Tibial nerve (tissue), 4 donors: ENCODE results near the gene MED4. TPM values are rescaled to one million over a fixed set of nuclear protein-coding genes. Genes with fewer than 3 reads are reported as not detected.

Source experiments
- DNase-seq, 2 donors: peaks; one replicate each; pipeline ENCODE4 v3.0.0-alpha.2; 2019; ENCODE audit warnings: low spot score in 2 of 2
- H3K27ac ChIP-seq, 4 donors: fragments of 200-600 bp; sonication (generic) in 3 of 4; one replicate each; pipeline ENCODE4 v1.5.1; 2017 to 2019; ENCODE audit warnings: mild to moderate bottlenecking in 1 of 4
- H3K27me3 ChIP-seq, 2 donors: fragments of 200-600 bp; sonication (generic) in 1 of 2; one replicate each; pipeline versions ENCODE4 v1.5.1 to v1.6.0; 2017 to 2019
- H3K36me3 ChIP-seq, 3 donors: fragments of 200-600 bp; sonication (generic); one replicate each; pipeline ENCODE4 v1.5.1; 2018 to 2019
- H3K4me1 ChIP-seq, 4 donors: fragments of 200-600 bp; sonication (generic) in 3 of 4; one replicate each; pipeline ENCODE4 v1.5.1; 2017 to 2019
- H3K4me3 ChIP-seq, 4 donors: fragments of 200-600 bp; sonication (generic) in 3 of 4; one replicate each; pipeline ENCODE4 v1.5.1; 2017 to 2019; ENCODE audit warnings: mild to moderate bottlenecking in 1 of 4, moderate library complexity in 1 of 4
- H3K9me3 ChIP-seq, 4 donors: fragments of 200-600 bp; sonication (generic) in 3 of 4; one replicate each; pipeline ENCODE4 v1.5.1; 2017 to 2019
- CTCF ChIP-seq, 5 experiments: fragments of 200-600 bp in 3 of 5; fragments of 450-650 bp in 2 of 5; sonication (generic) in 3 of 5; IDR thresholded peaks; one replicate each; pipeline ENCODE4 v1.5.1; 2016 to 2019; ENCODE audit warnings: antibody characterized with exemption in 5 of 5, mild to moderate bottlenecking in 3 of 5, moderate library complexity in 2 of 5
- EP300 ChIP-seq, 2 donors: sonication (generic); formaldehyde crosslinking; IDR thresholded peaks; one replicate each; pipeline ENCODE4 v1.6.1; 2017; ENCODE audit warnings: antibody characterized with exemption in 2 of 2, mild to moderate bottlenecking in 1 of 2
- POLR2A ChIP-seq, 2 donors: fragments of 450-650 bp; IDR thresholded peaks; one replicate each; pipeline ENCODE4 v1.6.1; 2017; ENCODE audit warnings: antibody characterized with exemption in 2 of 2, mild to moderate bottlenecking in 2 of 2, moderate library complexity in 2 of 2
- WGBS, 2 donors: methylation state at CpG; one replicate each; pipeline ENCODE4 v1.1.5; 2018; 5-methylcytosine and 5-hydroxymethylcytosine counted together
- total RNA-seq, 4 donors: library from RNA; depleted of rRNA; stranded (reverse); fragments of >200 nt; gene quantifications; one replicate each; pipeline ENCODE4 v1.1.0, GENCODE V29; 2016

MED4 gene
- total RNA-seq, 4 donors from 2014 or later = 27.0 to 41.0 (median 31.4) TPM

GRCh38 chr13:48131533-48131932 lies 36.6 kb upstream of the MED4 start:
- Histone ChIP-seq H3K9me3 (no peaks in the 10 kb centered on the region), H3K27ac (no peak overlapping the region), H3K4me3 (no peak overlapping the region), H3K36me3 (no peaks in the 10 kb centered on the region), H3K4me1 (peaks cover 0 to 20% (median 6%) of the 10 kb centered on the region in 4 donors), H3K27me3 (no peaks in the 10 kb centered on the region)
- no peak for DNase-seq
- WGBS, 2 donors = 53 to 60% methylated on average over 2 of the region's 2 CpGs
- TF ChIP-seq EP300 (IDR thresholded peaks at IDR 0.05) (no peak), POLR2A (IDR thresholded peaks at IDR 0.05) (no peak), CTCF (IDR thresholded peaks at IDR 0.05) (no peak)

- Histone ChIP-seq H3K36me3 (no peaks in the 10 kb centered on the region), H3K9me3 (no peaks in the 10 kb centered on the region), H3K4me3 (no peak overlapping the region), H3K4me1 (peaks cover 0 to 53% (median 12%) of the 10 kb centered on the region in 4 donors), H3K27me3 (no peaks in the 10 kb centered on the region), H3K27ac (peak overlapping the region; percentile 52 to 85 (median 70))
- TF ChIP-seq EP300 (IDR thresholded peaks at IDR 0.05) (peak in 1 of 2 donors; percentile 61), CTCF (IDR thresholded peaks at IDR 0.05) (peak; percentile 64 to 81 (median 79)), POLR2A (IDR thresholded peaks at IDR 0.05) (no peak)
- WGBS, 2 donors = 18 to 22% methylated on average over 5 of the region's 5 CpGs
- DNase-seq = peak; percentile 50 to 75
Measured at GRCh38 chr13:48126944-48127830, 32.3 kb upstream of the MED4 start.

GRCh38 chr13:48125794-48126228 lies 30.9 kb upstream of the MED4 start:
- H3K4me3 ChIP-seq = no peak overlapping the region
- WGBS, 2 donors = 26 to 33% methylated on average over 7 of the region's 7 CpGs
- H3K27me3 ChIP-seq = no peaks in the 10 kb centered on the region
- H3K36me3 ChIP-seq = no peaks in the 10 kb centered on the region
- H3K9me3 ChIP-seq = no peaks in the 10 kb centered on the region
- TF ChIP-seq EP300 (IDR thresholded peaks at IDR 0.05) (peak in 1 of 2 donors; percentile 67), POLR2A (IDR thresholded peaks at IDR 0.05) (no peak), CTCF (IDR thresholded peaks at IDR 0.05) (no peak)
- H3K4me1 ChIP-seq = peaks cover 0 to 61% (median 12%) of the 10 kb centered on the region in 4 donors
- H3K27ac ChIP-seq = peak overlapping the region; percentile 2 to 85 (median 68)
- DNase-seq = peak in 1 of 2 donors; percentile 49

- no peaks in the 10 kb centered on the region for H3K27me3 ChIP-seq
- WGBS, 2 donors = 42 to 48% methylated on average over 8 of the region's 8 CpGs
- peaks cover 0 to 61% (median 12%) of the 10 kb centered on the region in 4 donors for H3K4me1 ChIP-seq
- no peaks in the 10 kb centered on the region for H3K9me3 ChIP-seq
- H3K4me3 ChIP-seq = no peak overlapping the region
- H3K27ac ChIP-seq = peak overlapping the region in 2 of 4 donors; percentile 79 to 85
- TF ChIP-seq CTCF (IDR thresholded peaks at IDR 0.05) (no peak), EP300 (IDR thresholded peaks at IDR 0.05) (no peak), POLR2A (IDR thresholded peaks at IDR 0.05) (no peak)
- no peak for DNase-seq
- no peaks in the 10 kb centered on the region for H3K36me3 ChIP-seq
Measured at GRCh38 chr13:48123812-48124211, 28.9 kb upstream of the MED4 start.

GRCh38 chr13:48121733-48122132 lies 26.8 kb upstream of the MED4 start:
- WGBS, 2 donors = 83 to 93% methylated on average over 4 of the region's 4 CpGs
- Histone ChIP-seq H3K4me3 (no peak overlapping the region), H3K36me3 (no peaks in the 10 kb centered on the region), H3K4me1 (peaks cover 0 to 44% (median 6%) of the 10 kb centered on the region in 4 donors), H3K27ac (no peak overlapping the region), H3K9me3 (no peaks in the 10 kb centered on the region), H3K27me3 (no peaks in the 10 kb centered on the region)
- no peak for TF ChIP-seq EP300 (IDR thresholded peaks at IDR 0.05)
- no peak for TF ChIP-seq CTCF (IDR thresholded peaks at IDR 0.05)
- no peak for TF ChIP-seq POLR2A (IDR thresholded peaks at IDR 0.05)
- DNase-seq = no peak
